H1 (cell line): ENCODE results near the gene ASTN2. TPM values are rescaled to one million over a fixed set of nuclear protein-coding genes. Genes with fewer than 3 reads are reported as not detected.

Source experiments
- BRCA1 ChIP-seq: IDR thresholded peaks from 2 replicates; pipeline ENCODE4 v1.6.1; 2012; ENCODE audit warnings: low read depth, low read length, improper control_type of control experiment
- CEBPB ChIP-seq: IDR thresholded peaks from 2 replicates; pipeline ENCODE4 v1.6.1; 2012; ENCODE audit warnings: low read depth, low read length
- HDAC2 ChIP-seq, 2 experiments: fragments of 300-600 bp in 1 of 2; sonication (generic) in 1 of 2; IDR thresholded peaks; 2 replicates each; pipeline ENCODE4 v1.6.1; 2011 to 2012; ENCODE audit warnings: low read depth in 2 of 2, low read length in 2 of 2, mild to moderate bottlenecking in 2 of 2, moderate library complexity in 2 of 2, borderline replicate concordance in 1 of 2, inconsistent platforms in 1 of 2
- JUN ChIP-seq: IDR thresholded peaks from 2 replicates; pipeline ENCODE4 v1.6.1; 2011; ENCODE audit warnings: low read depth, mild to moderate bottlenecking, improper control_type of control experiment, low read length
- KDM5A ChIP-seq: fragments of 200-600 bp; IDR thresholded peaks from 2 replicates; pipeline ENCODE4 v1.7.1; 2012; ENCODE audit warnings: mild to moderate bottlenecking, low read length, inconsistent platforms, mixed read lengths
- NANOG ChIP-seq: IDR thresholded peaks from 2 replicates; pipeline ENCODE4 v1.6.1; 2011; ENCODE audit warnings: low read length, low read depth, mild to moderate bottlenecking, inconsistent platforms; ENCODE audit not compliant: insufficient read depth, poor library complexity, severe bottlenecking
- POLR2A ChIP-seq, 2 experiments: IDR thresholded peaks; 1 replicate in 1 of 2; 2 replicates in 1 of 2; pipeline ENCODE4 v1.6.1; 2011; ENCODE audit warnings: low read depth in 2 of 2, low read length in 2 of 2, mild to moderate bottlenecking in 2 of 2; ENCODE audit errors: control extremely low read depth in 1 of 2
- RFX5 ChIP-seq: IDR thresholded peaks from 2 replicates; pipeline ENCODE4 v1.6.1; 2011; ENCODE audit warnings: low read depth, low read length, improper control_type of control experiment, borderline replicate concordance
- SUZ12 ChIP-seq: fragments of 200-600 bp; sonication (generic); IDR thresholded peaks from 2 replicates; pipeline ENCODE4 v1.6.1; 2012; ENCODE audit warnings: mild to moderate bottlenecking, inconsistent platforms, low read length, moderate library complexity, mixed read lengths
- TEAD4 ChIP-seq: IDR thresholded peaks from 2 replicates; pipeline ENCODE4 v1.6.1; 2012; ENCODE audit warnings: low read depth, low read length, inconsistent platforms, mixed read lengths
- polyA plus RNA-seq, 7 experiments: library from polyadenylated mRNA; depleted of rRNA in 3 of 7; stranded (reverse) in 5 of 7; unstranded in 2 of 7; fragments of >200 nt in 5 of 7; fragments of 200-250 nt in 2 of 7; gene quantifications; 1 replicate in 5 of 7; 2 replicates in 1 of 7; 4 replicates in 1 of 7; pipeline versions ENCODE4 v1.2.1 to v1.2.3, GENCODE V29; 2011 to 2013; ENCODE audit warnings: missing spikeins in 2 of 7, mixed read lengths in 2 of 7
- total RNA-seq: library from RNA; stranded (reverse); fragmentation: NEBNext Ultra II Directional; extraction: Animal tissue kit (Norgen Biotek cat#: 25700); gene quantifications from 2 replicates; pipeline ENCODE4 v1.2.1, GENCODE V29; 2021
- TF ChIP-seq, protein P1 (sequence below): fragments of 300-600 bp; sonication (generic); IDR thresholded peaks from 2 replicates; pipeline ENCODE4 v1.7.1; 2012; ENCODE audit warnings: low read length, moderate library complexity, mild to moderate bottlenecking, inconsistent platforms; ENCODE audit not compliant: insufficient replicate concordance

Gene ASTN2
- total and polyA plus RNA-seq, 2 of the 8 experiments (the other 6 are each of a cell fraction or from before 2014, with no cell fraction given), result 8.2 to 13.7 TPM

- TF ChIP-seq, protein P1, sequence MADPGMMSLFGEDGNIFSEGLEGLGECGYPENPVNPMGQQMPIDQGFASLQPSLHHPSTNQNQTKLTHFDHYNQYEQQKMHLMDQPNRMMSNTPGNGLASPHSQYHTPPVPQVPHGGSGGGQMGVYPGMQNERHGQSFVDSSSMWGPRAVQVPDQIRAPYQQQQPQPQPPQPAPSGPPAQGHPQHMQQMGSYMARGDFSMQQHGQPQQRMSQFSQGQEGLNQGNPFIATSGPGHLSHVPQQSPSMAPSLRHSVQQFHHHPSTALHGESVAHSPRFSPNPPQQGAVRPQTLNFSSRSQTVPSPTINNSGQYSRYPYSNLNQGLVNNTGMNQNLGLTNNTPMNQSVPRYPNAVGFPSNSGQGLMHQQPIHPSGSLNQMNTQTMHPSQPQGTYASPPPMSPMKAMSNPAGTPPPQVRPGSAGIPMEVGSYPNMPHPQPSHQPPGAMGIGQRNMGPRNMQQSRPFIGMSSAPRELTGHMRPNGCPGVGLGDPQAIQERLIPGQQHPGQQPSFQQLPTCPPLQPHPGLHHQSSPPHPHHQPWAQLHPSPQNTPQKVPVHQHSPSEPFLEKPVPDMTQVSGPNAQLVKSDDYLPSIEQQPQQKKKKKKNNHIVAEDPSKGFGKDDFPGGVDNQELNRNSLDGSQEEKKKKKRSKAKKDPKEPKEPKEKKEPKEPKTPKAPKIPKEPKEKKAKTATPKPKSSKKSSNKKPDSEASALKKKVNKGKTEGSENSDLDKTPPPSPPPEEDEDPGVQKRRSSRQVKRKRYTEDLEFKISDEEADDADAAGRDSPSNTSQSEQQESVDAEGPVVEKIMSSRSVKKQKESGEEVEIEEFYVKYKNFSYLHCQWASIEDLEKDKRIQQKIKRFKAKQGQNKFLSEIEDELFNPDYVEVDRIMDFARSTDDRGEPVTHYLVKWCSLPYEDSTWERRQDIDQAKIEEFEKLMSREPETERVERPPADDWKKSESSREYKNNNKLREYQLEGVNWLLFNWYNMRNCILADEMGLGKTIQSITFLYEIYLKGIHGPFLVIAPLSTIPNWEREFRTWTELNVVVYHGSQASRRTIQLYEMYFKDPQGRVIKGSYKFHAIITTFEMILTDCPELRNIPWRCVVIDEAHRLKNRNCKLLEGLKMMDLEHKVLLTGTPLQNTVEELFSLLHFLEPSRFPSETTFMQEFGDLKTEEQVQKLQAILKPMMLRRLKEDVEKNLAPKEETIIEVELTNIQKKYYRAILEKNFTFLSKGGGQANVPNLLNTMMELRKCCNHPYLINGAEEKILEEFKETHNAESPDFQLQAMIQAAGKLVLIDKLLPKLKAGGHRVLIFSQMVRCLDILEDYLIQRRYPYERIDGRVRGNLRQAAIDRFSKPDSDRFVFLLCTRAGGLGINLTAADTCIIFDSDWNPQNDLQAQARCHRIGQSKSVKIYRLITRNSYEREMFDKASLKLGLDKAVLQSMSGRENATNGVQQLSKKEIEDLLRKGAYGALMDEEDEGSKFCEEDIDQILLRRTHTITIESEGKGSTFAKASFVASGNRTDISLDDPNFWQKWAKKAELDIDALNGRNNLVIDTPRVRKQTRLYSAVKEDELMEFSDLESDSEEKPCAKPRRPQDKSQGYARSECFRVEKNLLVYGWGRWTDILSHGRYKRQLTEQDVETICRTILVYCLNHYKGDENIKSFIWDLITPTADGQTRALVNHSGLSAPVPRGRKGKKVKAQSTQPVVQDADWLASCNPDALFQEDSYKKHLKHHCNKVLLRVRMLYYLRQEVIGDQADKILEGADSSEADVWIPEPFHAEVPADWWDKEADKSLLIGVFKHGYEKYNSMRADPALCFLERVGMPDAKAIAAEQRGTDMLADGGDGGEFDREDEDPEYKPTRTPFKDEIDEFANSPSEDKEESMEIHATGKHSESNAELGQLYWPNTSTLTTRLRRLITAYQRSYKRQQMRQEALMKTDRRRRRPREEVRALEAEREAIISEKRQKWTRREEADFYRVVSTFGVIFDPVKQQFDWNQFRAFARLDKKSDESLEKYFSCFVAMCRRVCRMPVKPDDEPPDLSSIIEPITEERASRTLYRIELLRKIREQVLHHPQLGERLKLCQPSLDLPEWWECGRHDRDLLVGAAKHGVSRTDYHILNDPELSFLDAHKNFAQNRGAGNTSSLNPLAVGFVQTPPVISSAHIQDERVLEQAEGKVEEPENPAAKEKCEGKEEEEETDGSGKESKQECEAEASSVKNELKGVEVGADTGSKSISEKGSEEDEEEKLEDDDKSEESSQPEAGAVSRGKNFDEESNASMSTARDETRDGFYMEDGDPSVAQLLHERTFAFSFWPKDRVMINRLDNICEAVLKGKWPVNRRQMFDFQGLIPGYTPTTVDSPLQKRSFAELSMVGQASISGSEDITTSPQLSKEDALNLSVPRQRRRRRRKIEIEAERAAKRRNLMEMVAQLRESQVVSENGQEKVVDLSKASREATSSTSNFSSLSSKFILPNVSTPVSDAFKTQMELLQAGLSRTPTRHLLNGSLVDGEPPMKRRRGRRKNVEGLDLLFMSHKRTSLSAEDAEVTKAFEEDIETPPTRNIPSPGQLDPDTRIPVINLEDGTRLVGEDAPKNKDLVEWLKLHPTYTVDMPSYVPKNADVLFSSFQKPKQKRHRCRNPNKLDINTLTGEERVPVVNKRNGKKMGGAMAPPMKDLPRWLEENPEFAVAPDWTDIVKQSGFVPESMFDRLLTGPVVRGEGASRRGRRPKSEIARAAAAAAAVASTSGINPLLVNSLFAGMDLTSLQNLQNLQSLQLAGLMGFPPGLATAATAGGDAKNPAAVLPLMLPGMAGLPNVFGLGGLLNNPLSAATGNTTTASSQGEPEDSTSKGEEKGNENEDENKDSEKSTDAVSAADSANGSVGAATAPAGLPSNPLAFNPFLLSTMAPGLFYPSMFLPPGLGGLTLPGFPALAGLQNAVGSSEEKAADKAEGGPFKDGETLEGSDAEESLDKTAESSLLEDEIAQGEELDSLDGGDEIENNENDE, result no peak
- no peak for TF ChIP-seq RFX5
- TF ChIP-seq POLR2A (IDR thresholded peaks at IDR 0.05; ENCODE audit: control extremely low read depth in 1 of 2, low read depth in 2 of 2, low read length in 2 of 2), result no peak
- TF ChIP-seq TEAD4, result no peak
- no peak for TF ChIP-seq BRCA1
- TF ChIP-seq KDM5A, result no peak
- TF ChIP-seq HDAC2 (IDR thresholded peaks at IDR 0.05; ENCODE audit: borderline replicate concordance in 1 of 2, low read depth in 2 of 2, low read length in 2 of 2), result no peak
- no peak for TF ChIP-seq SUZ12
- TF ChIP-seq NANOG, result no peak
- TF ChIP-seq CEBPB, result no peak
- no peak for TF ChIP-seq JUN
These were observed 725.9 kb downstream of the ASTN2 start (continued) for GRCh38 chr9:116688806-116689485.
